Stimulated activated naive CD4-positive, alpha-beta T cell treated with Interleukin-2 at 50 U/mL for 16 hours (primary cell): ENCODE data around the gene PGR.

Source experiments
- DNase-seq: peaks from one replicate; lab custom pipeline; 2025; lab: John Stamatoyannopoulos, UW

Gene PGR

DNA sequence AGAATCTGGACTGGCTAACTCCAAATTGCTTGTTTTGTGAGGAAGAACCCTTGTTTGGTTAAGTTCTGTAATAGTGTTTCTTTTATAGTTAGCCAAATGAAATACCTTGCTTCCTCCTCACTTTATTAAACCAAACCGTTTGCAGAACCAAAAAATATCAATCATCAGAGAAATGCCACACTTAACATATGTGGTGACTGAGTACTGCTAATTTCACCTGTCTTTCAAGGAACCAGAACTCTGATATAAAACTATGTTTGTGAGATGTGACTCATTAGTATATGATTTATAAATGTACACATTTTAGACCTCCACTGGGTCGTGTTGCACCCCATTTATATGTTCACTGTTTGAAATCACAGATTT, 119.9 kb downstream of the PGR start:
- DNase-seq = no peak

DNA sequence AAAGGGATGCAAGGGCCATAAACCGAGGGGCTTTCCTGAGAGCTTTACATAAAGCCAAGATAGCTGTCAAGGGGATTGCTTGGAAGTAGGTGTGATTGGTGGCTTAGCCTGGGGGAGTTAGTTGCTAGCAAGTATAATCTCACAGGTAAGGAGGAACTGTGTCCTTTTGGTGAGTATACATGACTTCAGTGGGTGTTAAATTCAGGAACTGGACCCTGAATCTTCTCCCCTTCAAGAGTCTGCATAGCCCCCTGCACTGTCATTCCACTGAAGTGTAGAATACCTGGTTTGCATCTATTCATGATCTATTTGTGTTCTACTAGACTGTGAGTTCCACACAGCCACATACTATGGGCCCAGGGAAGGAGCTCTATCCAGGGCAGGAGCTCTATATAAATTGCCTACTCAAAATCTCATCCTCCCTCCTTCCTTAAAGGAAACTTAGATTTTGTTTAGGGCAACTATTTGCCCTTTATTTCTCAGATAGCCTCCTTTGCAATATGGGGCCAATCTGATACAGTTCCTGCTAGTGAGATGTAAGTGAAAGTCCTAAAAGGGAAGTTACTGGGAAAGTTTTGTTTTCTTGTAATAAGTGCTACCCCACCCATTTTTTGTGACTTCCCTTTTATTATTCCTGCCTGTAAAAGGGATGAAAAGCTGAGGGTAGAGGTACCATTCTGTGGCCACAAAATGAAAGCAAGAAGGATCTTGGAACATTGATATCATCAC, 120.5 kb downstream of the PGR start:
- DNase-seq = no peak

DNA sequence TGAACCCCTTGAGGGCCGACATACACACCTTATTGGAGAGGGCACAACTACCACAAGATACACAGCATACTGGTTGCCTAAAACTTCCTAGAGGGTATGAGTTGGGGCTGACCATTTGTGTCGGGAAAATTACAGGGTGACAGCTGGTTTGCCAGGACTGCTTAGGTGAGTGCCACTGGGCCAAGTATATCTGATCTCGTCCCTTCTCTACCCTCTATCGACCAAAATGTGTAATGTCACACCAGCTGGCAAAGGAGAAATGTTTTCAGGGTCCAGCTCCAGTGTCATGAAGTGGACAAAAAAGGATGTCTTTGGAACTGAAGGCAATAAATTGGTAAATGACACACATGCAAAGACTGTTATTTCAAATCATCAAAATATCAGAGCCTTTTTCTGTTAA, 126.1 kb downstream of the PGR start:
- no peak for DNase-seq

DNA sequence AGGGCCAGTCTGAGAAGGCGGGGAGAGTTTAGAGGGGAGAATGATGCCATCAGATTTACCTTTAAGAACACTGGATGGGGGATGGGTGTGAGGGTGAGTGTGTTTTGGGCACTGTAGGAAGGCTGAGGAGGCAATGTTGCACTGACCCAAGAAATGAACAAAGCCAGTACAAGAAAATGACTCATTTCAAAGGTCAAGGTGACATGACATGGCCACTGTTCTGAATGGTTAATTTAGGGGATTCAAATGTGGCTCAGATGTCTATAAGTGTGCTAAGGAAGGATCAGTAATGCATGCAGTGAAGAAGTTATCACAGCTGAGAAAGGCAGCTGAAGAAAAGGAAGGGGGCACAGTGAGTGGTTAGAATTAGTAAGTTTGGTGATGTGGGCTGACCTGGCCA, 129.9 kb downstream of the PGR start:
- no peak for DNase-seq

DNA sequence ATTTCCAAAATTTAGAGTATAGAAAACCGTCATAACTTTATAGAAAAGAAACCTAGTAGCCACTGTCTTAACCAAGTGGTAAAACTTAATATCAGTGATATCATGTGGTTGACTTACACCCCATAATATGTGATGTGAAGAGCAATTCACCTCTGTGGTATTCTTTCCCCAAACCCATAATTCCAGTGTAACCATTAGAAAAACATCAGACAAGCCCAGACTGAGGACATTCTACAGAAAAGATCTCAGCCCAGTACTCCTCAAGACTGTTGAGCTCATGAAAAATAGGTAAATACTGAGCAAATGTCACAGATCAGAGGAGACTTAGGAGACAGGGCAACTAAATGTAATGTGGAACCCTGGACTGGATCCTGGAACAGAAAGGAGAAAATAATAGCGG, 134.6 kb downstream of the PGR start:
- no peak for DNase-seq

DNA sequence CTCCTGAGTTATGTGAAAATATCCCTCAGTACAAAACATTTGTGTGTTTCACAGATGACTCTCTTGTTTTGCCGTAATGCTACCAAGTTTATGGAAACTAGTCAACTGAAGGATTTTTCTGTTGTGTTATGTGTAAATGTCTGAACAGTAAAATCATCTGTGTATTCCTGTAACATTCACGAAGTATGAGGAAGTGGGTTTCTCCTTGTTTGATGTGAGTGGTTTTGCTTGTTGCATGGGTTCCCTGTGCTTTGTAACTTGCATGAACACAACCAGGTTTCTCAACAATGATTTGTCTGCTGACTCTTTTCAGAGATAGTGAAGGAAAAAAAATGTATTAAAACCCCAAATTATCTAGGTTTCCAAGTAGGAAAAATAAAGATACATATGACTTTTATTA, 138.1 kb downstream of the PGR start:
- DNase-seq = no peak

DNA sequence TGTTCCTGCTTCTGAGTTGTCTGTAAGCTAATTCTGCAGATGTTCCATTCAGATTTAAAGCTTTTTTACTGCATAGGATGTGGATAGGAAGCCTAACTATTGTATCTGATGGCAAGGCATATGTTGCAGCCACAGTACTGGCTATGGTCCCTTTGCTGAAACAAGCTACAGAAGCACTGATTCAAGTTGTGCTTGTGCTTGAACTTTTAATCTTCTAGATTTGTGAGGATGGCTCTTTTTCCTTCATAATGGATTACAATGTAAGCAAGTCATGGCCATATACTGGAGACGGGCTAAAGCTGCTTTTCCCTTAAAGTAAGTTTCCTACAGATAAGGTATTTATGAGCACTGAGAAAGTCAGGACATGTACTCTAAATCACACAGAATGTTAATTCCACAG, 138.7 kb downstream of the PGR start:
- DNase-seq = no peak

DNA sequence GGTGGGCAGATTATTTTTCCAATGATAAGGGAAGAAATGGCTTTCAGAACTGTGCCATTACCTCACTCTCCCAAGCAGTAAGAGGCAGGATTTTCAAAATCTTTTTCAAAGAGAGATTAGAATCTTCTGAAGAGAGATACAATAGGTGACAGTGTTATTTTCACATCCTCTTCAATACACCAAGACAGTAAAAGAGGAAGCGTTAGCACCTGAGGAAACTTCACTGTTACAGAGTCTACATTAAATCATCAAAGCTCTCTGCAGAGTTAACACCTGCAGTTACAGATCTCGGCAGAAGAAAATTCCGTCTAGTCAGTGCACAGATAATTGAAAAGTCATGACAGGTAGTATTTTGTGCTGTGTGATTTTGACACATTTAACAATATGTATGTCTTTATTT, 144.9 kb downstream of the PGR start:
- no peak for DNase-seq

DNA sequence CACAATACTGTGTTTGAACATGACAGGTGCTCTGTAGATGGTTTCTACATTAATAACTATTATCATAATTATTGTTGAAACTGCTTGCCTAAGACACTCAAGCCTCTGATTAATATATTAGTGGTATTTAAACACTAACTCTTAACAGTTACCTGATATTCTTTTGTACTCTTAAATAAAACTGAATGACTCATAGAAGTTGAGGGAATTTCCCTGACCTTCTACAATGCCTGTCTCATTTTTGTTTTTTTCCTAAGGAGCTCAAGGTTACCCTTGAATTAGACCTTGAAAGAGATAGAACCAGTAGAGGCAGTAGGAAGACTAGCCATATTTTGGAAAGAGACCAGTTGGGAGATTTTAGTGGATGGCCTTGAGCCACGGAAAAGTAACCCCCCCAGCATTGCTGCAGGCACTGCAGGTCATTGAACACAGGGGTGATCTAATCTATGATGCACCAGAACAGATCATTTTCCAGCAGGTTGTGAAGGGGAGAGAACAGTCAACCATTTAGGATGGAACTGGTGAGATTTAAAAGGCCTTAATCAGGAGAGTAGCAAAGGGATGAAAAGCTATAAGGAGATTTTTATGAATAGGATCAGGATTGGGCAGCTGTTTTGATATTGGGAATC, 148.3 kb downstream of the PGR start:
- no peak for DNase-seq

DNA sequence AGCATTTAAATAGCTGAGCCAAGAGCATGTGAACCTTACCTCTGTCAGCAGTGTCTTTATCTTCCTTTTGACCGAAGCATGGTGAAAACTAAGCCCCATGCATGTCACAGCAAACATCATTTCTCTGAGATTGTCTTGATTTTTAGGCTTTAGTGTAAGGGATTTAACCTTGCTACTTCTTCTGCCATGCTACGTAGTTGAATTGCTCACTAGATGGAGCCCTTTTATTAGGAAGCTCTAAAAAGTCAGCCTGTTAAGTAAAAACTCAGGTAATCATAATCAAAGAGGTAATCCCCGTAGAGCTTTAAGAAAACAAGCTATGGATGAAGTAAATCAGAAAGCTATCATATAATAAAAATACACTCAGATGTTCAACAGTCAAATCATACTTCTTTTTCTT, 149.5 kb downstream of the PGR start:
- DNase-seq = no peak
